SK-N-SH (cell line): ENCODE measurements around the gene KAT6B. TPM values are rescaled to one million over a fixed set of nuclear protein-coding genes. Genes with fewer than 3 reads are reported as not detected.

ENCODE experiments used
- CTCF ChIA-PET: fragments of 300-600, 350-600 bp; formaldehyde crosslinking; extraction: SDS; loops from one replicate; lab custom pipeline; 2021; lab: Yijun Ruan, JAX
- POLR2A ChIA-PET: fragments of 350-600 bp; sonication (Branson Sonifier 250); formaldehyde crosslinking; extraction: SDS; loops from one replicate; lab custom pipeline; 2020; ENCODE audit warnings: antibody characterized with exemption, inconsistent platforms; lab: Yijun Ruan, JAX
- DNase-seq: peaks from one replicate; pipeline ENCODE4 v3.0.0; 2012
- H2AFZ ChIP-seq: fragments of 200-600 bp; sonication (generic); 2 replicates; pipeline ENCODE4 v1.8.1; 2016; ENCODE audit warnings: antibody characterized with exemption, mild to moderate bottlenecking, low read depth
- H3F3A ChIP-seq: fragments of 200-600 bp; sonication (generic); replicated peaks from 2 replicates; pipeline ENCODE3; 2016; ENCODE audit warnings: antibody characterized with exemption, mild to moderate bottlenecking; ENCODE audit not compliant: insufficient read depth
- H3K27ac ChIP-seq, 2 experiments: fragments of 200-500 bp in 1 of 2; fragments of 200-600 bp in 1 of 2; sonication (Bioruptor generic) in 1 of 2; sonication (generic), shearing (Covaris generic) in 1 of 2; 2 replicates each; pipeline versions ENCODE4 v1.5.1 to v1.6.1; 2014 to 2016; ENCODE audit warnings: low read depth in 2 of 2, inconsistent platforms in 1 of 2, low read length in 1 of 2, mild to moderate bottlenecking in 1 of 2, mixed read lengths in 1 of 2
- H3K27me3 ChIP-seq: fragments of 200-600 bp; sonication (generic), shearing (Covaris generic); 2 replicates; pipeline ENCODE4 v1.6.1; 2016; ENCODE audit warnings: mixed run types; ENCODE audit not compliant: insufficient read depth
- H3K36me3 ChIP-seq, 2 experiments: fragments of 200-500 bp in 1 of 2; fragments of 200-600 bp in 1 of 2; sonication (Bioruptor generic) in 1 of 2; sonication (generic) in 1 of 2; replicated peaks in 1 of 2; 2 replicates each; pipeline versions ENCODE3 to v1.5.1; 2014 to 2016; ENCODE audit warnings: low read length in 1 of 2, mild to moderate bottlenecking in 1 of 2; ENCODE audit not compliant: insufficient read depth in 2 of 2, control insufficient read depth in 1 of 2
- H3K4me1 ChIP-seq, 2 experiments: fragments of 200-500 bp in 1 of 2; fragments of 200-600 bp in 1 of 2; sonication (Bioruptor generic) in 1 of 2; sonication (generic), shearing (Covaris generic) in 1 of 2; 2 replicates each; pipeline versions ENCODE4 v1.5.1 to v1.6.1; 2014 to 2016; ENCODE audit warnings: low read depth in 1 of 2, low read length in 1 of 2, mixed run types in 1 of 2; ENCODE audit not compliant: insufficient read depth in 2 of 2, control insufficient read depth in 1 of 2
- H3K4me2 ChIP-seq: fragments of 200-600 bp; sonication (generic), shearing (Covaris generic); 2 replicates; pipeline ENCODE4 v1.6.1; 2017; ENCODE audit warnings: mixed run types
- H3K4me3 ChIP-seq, 2 experiments: fragments of 200-500 bp in 1 of 2; fragments of 200-600 bp in 1 of 2; sonication (Bioruptor generic) in 1 of 2; sonication (generic), shearing (Covaris generic) in 1 of 2; 2 replicates each; pipeline versions ENCODE4 v1.5.1 to v1.8.1; 2014 to 2016; ENCODE audit warnings: low read depth in 2 of 2, inconsistent platforms in 1 of 2, low read length in 1 of 2, mild to moderate bottlenecking in 1 of 2, mixed read lengths in 1 of 2, moderate library complexity in 1 of 2
- H3K79me2 ChIP-seq: fragments of 200-600 bp; sonication (generic); 2 replicates; pipeline ENCODE4 v1.8.1; 2017; ENCODE audit warnings: mild to moderate bottlenecking; ENCODE audit not compliant: insufficient read depth
- H3K9ac ChIP-seq: fragments of 200-600 bp; sonication (generic); 2 replicates; pipeline ENCODE4 v1.6.1; 2017; ENCODE audit warnings: mixed run types
- H3K9me2 ChIP-seq: fragments of 200-600 bp; sonication (generic); 2 replicates; pipeline ENCODE4 v1.6.1; 2017; ENCODE audit warnings: mixed run types
- H3K9me3 ChIP-seq: fragments of 200-600 bp; sonication (generic); 2 replicates; pipeline ENCODE4 v1.6.1; 2017; ENCODE audit warnings: mixed run types, mild to moderate bottlenecking, moderate library complexity
- H4K20me1 ChIP-seq: fragments of 200-600 bp; sonication (generic); 2 replicates; pipeline ENCODE4 v1.6.1; 2017; ENCODE audit warnings: mild to moderate bottlenecking, mixed run types; ENCODE audit not compliant: insufficient read depth
- CHD2 ChIP-seq: fragments of 150-350 bp; IDR thresholded peaks from 2 replicates; pipeline ENCODE4 v1.6.1; 2018; ENCODE audit warnings: low read length; ENCODE audit not compliant: partially characterized antibody
- EP300 ChIP-seq, 2 experiments: IDR thresholded peaks; 2 replicates each; pipeline versions ENCODE4 v1.4.0 to v1.6.1; 2012; ENCODE audit warnings: borderline replicate concordance in 1 of 2, low read depth in 1 of 2, low read length in 1 of 2
- FOXJ3 ChIP-seq: sonication (generic); formaldehyde crosslinking; IDR thresholded peaks from 2 replicates; pipeline ENCODE4 v1.5.1; 2020; ENCODE audit warnings: mild to moderate bottlenecking, missing genetic modification reagents
- GABPA ChIP-seq: IDR thresholded peaks from 2 replicates; pipeline ENCODE4 v1.4.0; 2012; ENCODE audit warnings: low read depth, mild to moderate bottlenecking
- GATA2 ChIP-seq: sonication (generic); formaldehyde crosslinking; IDR thresholded peaks from 2 replicates; pipeline ENCODE4 v1.5.0; 2020; ENCODE audit warnings: mild to moderate bottlenecking, missing genetic modification reagents
- MEF2A ChIP-seq: IDR thresholded peaks from 2 replicates; pipeline ENCODE4 v1.4.0; 2012; ENCODE audit warnings: low read depth, borderline replicate concordance
- NFIC ChIP-seq: IDR thresholded peaks from 2 replicates; pipeline ENCODE4 v1.4.0; 2012; ENCODE audit warnings: borderline replicate concordance
- POLR2AphosphoS5 ChIP-seq: IDR thresholded peaks from 2 replicates; pipeline ENCODE4 v1.6.1; 2012; ENCODE audit warnings: low read depth, low read length
- RAD21 ChIP-seq: IDR thresholded peaks from 2 replicates; pipeline ENCODE4 v1.6.1; 2012; ENCODE audit warnings: mild to moderate bottlenecking, low read length
- RXRA ChIP-seq: IDR thresholded peaks from 2 replicates; pipeline ENCODE4 v1.4.0; 2012; ENCODE audit warnings: low read depth, mild to moderate bottlenecking, borderline replicate concordance
- SMC3 ChIP-seq: IDR thresholded peaks from 2 replicates; pipeline ENCODE4 v1.6.1; 2012; ENCODE audit warnings: low read depth, low read length, improper control_type of control experiment
- TAF1 ChIP-seq: IDR thresholded peaks from 2 replicates; pipeline ENCODE4 v1.6.1; 2012; ENCODE audit warnings: low read depth, mild to moderate bottlenecking, low read length, moderate library complexity, borderline replicate concordance
- WGBS: methylation state at CpG from one replicate; pipeline ENCODE4 v1.1.6; 2017; ENCODE audit warnings: low lambda C conversion rate; 5-methylcytosine and 5-hydroxymethylcytosine counted together
- polyA plus RNA-seq, 3 experiments: library from polyadenylated mRNA; depleted of rRNA; stranded (reverse); fragments of >200 nt; gene quantifications; 2 replicates each; pipeline ENCODE4 v1.2.3, GENCODE V29; 2012
- TF ChIP-seq, protein P1 (sequence below): IDR thresholded peaks from 2 replicates; pipeline ENCODE4; 2012
- TF ChIP-seq, protein P2 (sequence below): fragments of 150-350 bp; IDR thresholded peaks from 2 replicates; pipeline ENCODE4 v1.6.1; 2017; ENCODE audit warnings: antibody characterized with exemption, low read length, low read depth, borderline replicate concordance
- TF ChIP-seq, protein P3 (sequence below): IDR thresholded peaks from 2 replicates; pipeline ENCODE4 v1.6.1; 2012; ENCODE audit warnings: mild to moderate bottlenecking, low read depth, low read length, moderate library complexity

Gene KAT6B
- polyA plus RNA-seq, 1 of the 3 experiments (the other 2 are of a cell fraction) = 4.3 TPM

DNA sequence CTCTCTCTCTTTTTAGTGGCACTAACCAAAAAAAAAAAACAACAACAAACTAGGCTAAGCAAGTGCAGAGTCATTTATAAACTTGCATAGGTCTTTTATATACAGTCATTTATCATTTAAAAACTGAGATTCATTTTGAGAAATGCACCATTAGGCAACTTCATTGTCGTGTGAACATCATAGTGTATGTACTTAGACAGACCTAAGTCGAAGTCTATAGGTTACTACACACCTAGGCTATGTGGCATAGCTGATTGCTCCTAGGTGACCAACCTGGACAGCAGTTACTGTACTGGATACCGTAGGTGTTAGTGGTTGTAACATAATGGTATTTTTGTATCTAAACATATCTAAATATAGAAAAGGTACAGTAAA lies 175.9 kb downstream of the KAT6B start (continued):
- TF ChIP-seq MEF2A = no peak
- no peak for TF ChIP-seq RXRA
- TF ChIP-seq FOXJ3 = no peak
- TF ChIP-seq RAD21 = no peak
- TF ChIP-seq, protein P1, sequence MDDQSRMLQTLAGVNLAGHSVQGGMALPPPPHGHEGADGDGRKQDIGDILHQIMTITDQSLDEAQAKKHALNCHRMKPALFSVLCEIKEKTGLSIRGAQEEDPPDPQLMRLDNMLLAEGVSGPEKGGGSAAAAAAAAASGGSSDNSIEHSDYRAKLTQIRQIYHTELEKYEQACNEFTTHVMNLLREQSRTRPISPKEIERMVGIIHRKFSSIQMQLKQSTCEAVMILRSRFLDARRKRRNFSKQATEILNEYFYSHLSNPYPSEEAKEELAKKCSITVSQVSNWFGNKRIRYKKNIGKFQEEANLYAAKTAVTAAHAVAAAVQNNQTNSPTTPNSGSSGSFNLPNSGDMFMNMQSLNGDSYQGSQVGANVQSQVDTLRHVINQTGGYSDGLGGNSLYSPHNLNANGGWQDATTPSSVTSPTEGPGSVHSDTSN = no peak
- TF ChIP-seq NFIC = no peak
- no peak for TF ChIP-seq GATA2 (CRISPR knock-in tag)
- TF ChIP-seq TAF1 = no peak

DNA sequence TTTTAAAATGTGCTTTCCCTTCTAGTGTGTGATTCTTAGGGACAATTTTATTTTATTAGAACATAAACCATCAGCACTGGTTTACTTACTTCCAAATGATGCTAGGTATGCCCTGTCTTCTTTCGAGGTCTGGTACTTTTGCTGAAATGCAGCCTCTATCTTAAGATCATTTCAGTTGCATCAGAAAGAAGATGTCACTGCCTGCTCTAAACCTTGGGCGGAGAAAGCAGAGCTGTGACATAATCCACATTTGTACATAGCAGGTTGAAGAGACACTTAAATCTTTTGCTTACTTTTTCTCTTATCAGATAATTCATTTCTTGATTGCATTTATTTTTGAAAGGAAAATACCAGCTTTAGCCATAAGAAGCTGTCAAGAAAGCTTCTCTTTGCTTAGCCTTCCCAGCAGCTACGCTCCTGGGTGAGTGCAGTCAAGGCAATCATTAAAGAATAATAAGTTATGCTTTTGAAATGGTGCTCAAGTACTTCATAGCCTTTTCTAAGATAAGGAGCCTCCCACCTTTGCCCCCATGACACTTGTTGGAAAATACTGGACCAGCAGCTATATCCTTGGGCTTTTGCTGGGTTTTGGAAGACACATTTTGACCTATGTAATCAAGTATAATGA lies 176.7 kb downstream of the KAT6B start:
- H3K4me1 ChIP-seq = no peaks in the 10 kb centered on the region
- peaks cover 0 to 5% of the 10 kb centered on the region in 2 experiments for H3K36me3 ChIP-seq
- no peak overlapping the region for H3K4me3 ChIP-seq
- WGBS = 98% methylated on average over 3 of the region's 3 CpGs
- DNase-seq = no peak
- H3K27me3 ChIP-seq = no peaks in the 10 kb centered on the region
- H3K9me3 ChIP-seq = no peaks in the 10 kb centered on the region
- H4K20me1 ChIP-seq = no peaks in the 10 kb centered on the region
- no peak overlapping the region for H2AFZ ChIP-seq
- no peaks in the 10 kb centered on the region for H3K9me2 ChIP-seq
- ChIA-PET CTCF (interaction anchor here (1.1 to 1.2 kb wide), 3 partner anchors 11 to 17 kb away, joined by 3 to 5 read pairs (median 4); no protein-coding TSS in a partner anchor), POLR2A (interaction anchor here (0.5 kb wide), 1 partner anchor 34 kb away, joined by 3 read pairs; no protein-coding TSS in a partner anchor)
- TF ChIP-seq SMC3 = no peak
- TF ChIP-seq, protein P2, sequence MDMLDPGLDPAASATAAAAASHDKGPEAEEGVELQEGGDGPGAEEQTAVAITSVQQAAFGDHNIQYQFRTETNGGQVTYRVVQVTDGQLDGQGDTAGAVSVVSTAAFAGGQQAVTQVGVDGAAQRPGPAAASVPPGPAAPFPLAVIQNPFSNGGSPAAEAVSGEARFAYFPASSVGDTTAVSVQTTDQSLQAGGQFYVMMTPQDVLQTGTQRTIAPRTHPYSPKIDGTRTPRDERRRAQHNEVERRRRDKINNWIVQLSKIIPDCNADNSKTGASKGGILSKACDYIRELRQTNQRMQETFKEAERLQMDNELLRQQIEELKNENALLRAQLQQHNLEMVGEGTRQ = no peak
- TF ChIP-seq POLR2AphosphoS5 = no peak
- no peak for TF ChIP-seq GABPA
- TF ChIP-seq EP300 (IDR thresholded peaks at IDR 0.05; ENCODE audit: borderline replicate concordance in 1 of 2, low read depth in 1 of 2, low read length in 1 of 2) = no peak
- TF ChIP-seq CHD2 = no peak
- TF ChIP-seq FOXJ3 = no peak
- TF ChIP-seq, protein P3, sequence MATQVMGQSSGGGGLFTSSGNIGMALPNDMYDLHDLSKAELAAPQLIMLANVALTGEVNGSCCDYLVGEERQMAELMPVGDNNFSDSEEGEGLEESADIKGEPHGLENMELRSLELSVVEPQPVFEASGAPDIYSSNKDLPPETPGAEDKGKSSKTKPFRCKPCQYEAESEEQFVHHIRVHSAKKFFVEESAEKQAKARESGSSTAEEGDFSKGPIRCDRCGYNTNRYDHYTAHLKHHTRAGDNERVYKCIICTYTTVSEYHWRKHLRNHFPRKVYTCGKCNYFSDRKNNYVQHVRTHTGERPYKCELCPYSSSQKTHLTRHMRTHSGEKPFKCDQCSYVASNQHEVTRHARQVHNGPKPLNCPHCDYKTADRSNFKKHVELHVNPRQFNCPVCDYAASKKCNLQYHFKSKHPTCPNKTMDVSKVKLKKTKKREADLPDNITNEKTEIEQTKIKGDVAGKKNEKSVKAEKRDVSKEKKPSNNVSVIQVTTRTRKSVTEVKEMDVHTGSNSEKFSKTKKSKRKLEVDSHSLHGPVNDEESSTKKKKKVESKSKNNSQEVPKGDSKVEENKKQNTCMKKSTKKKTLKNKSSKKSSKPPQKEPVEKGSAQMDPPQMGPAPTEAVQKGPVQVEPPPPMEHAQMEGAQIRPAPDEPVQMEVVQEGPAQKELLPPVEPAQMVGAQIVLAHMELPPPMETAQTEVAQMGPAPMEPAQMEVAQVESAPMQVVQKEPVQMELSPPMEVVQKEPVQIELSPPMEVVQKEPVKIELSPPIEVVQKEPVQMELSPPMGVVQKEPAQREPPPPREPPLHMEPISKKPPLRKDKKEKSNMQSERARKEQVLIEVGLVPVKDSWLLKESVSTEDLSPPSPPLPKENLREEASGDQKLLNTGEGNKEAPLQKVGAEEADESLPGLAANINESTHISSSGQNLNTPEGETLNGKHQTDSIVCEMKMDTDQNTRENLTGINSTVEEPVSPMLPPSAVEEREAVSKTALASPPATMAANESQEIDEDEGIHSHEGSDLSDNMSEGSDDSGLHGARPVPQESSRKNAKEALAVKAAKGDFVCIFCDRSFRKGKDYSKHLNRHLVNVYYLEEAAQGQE = no peak
- H3F3A ChIP-seq = no peaks in the 10 kb centered on the region
- H3K9ac ChIP-seq = no peak overlapping the region
- no peak overlapping the region for H3K27ac ChIP-seq
- H3K79me2 ChIP-seq = no peaks in the 10 kb centered on the region
- H3K4me2 ChIP-seq = no peak overlapping the region
